Activated CD8-positive, alpha-beta T cell treated with anti-CD3 and anti-CD28 coated beads for 36 hours (primary cell): ENCODE results near the gene STX2. TPM values are rescaled to one million over a fixed set of nuclear protein-coding genes. Genes with fewer than 3 reads are reported as not detected.
"Not testable (repeated sequence)": the region's sequence is repeated elsewhere in the genome, so short reads cannot be mapped to it uniquely, and the experiment has no call there.

Source experiments
- ATAC-seq: fragments of 200-7000 bp; cut with Tn5 transposase; one replicate; pipeline ENCODE4 v1.10.0; 2021; ENCODE audit warnings: mild to moderate bottlenecking, moderate library complexity
- CTCF ChIA-PET: fragments of 350-600 bp; sonication (Branson Sonifier 250); formaldehyde crosslinking; loops from one replicate; lab custom pipeline; 2021; ENCODE audit warnings: antibody characterized with exemption; lab: Charles Lee
- POLR2A ChIA-PET: fragments of 350-600 bp; sonication (Branson Sonifier 250); formaldehyde crosslinking; loops from one replicate; lab custom pipeline; 2021; ENCODE audit warnings: antibody characterized with exemption; lab: Charles Lee
- DNase-seq: peaks from one replicate; pipeline ENCODE4 v3.0.0-alpha.2; 2020
- H3K27ac Mint-ChIP-seq: one replicate; pipeline ENCODE4 v1.8.0; 2021; ENCODE audit warnings: mild to moderate bottlenecking, mixed read lengths
- H3K27me3 Mint-ChIP-seq: one replicate; pipeline ENCODE4 v1.8.0; 2021; ENCODE audit warnings: mixed read lengths
- H3K36me3 Mint-ChIP-seq: one replicate; pipeline ENCODE4 v1.8.0; 2021; ENCODE audit warnings: low read depth, mixed read lengths
- H3K4me1 Mint-ChIP-seq: one replicate; pipeline ENCODE4 v1.8.0; 2021; ENCODE audit warnings: low read depth, mixed read lengths
- H3K4me3 Mint-ChIP-seq: one replicate; pipeline ENCODE4 v1.8.0; 2021; ENCODE audit warnings: mild to moderate bottlenecking, moderate library complexity, mixed read lengths
- H3K9me3 Mint-ChIP-seq: one replicate; pipeline ENCODE4 v1.8.0; 2021; ENCODE audit warnings: mixed read lengths
- CTCF ChIP-seq: fragments of 200-600 bp; IDR thresholded peaks from one replicate; pipeline ENCODE4 v1.8.0; 2022; ENCODE audit warnings: antibody characterized with exemption, mild to moderate bottlenecking
- intact Hi-C: fragments of 100-400 bp; cut with micrococcal nuclease; formaldehyde crosslinking; loops from one replicate; pipeline ENCODE4 v1.10.0; 2022
- total RNA-seq, 2 experiments: library from RNA; stranded (reverse); gene quantifications; one replicate each; pipeline ENCODE4 v1.2.3, GENCODE V29; 2021

Gene STX2
- total RNA-seq, 2 experiments from 2014 or later: 11.8 to 12.4 TPM

- Mint-ChIP-seq H3K36me3 (peaks cover 35% of the 10 kb centered on the region), H3K9me3 (peaks cover 8% of the 10 kb centered on the region), H3K27ac (no peak overlapping the region), H3K4me1 (no peaks in the 10 kb centered on the region), H3K27me3 (no peaks in the 10 kb centered on the region), H3K4me3 (no peak overlapping the region)
- no peak for ATAC-seq
- ChIA-PET CTCF (no interaction called here), POLR2A (no interaction called here)
- intact Hi-C loops: no loop called here
- no peak for TF ChIP-seq CTCF
- DNase-seq: no peak
Observed at GRCh38 chr12:130787445-130788410, 51.3 kb downstream of the STX2 start.

GRCh38 chr12:130787041-130787440 is 52.0 kb downstream of the STX2 start:
- H3K27me3 Mint-ChIP-seq: no peaks in the 10 kb centered on the region
- no peak for TF ChIP-seq CTCF
- no peak overlapping the region for H3K4me3 Mint-ChIP-seq
- no peak for ATAC-seq
- intact Hi-C loops: no loop called here
- H3K36me3 Mint-ChIP-seq: peaks cover 34% of the 10 kb centered on the region
- H3K9me3 Mint-ChIP-seq: peaks cover 8% of the 10 kb centered on the region
- H3K4me1 Mint-ChIP-seq: no peaks in the 10 kb centered on the region
- CTCF ChIA-PET: no interaction called here
- DNase-seq: no peak
- H3K27ac Mint-ChIP-seq: no peak overlapping the region
- POLR2A ChIA-PET: no interaction called here

- POLR2A ChIA-PET: no interaction called here
- CTCF ChIA-PET: interaction anchor here (1.5 kb wide), 1 partner anchor 12 kb away, joined by 3 read pairs; no protein-coding TSS in a partner anchor
Observed at GRCh38 chr12:130783110-130783715, 55.8 kb downstream of the STX2 start.

GRCh38 chr12:130782245-130782644 is 56.8 kb downstream of the STX2 start:
- ATAC-seq, H3K27ac Mint-ChIP-seq, H3K4me3 Mint-ChIP-seq, DNase-seq, POLR2A ChIA-PET, H3K9me3 Mint-ChIP-seq, intact Hi-C loops, H3K27me3 Mint-ChIP-seq, CTCF ChIA-PET, H3K4me1 Mint-ChIP-seq: not testable (repeated sequence)
- peaks cover 25% of the 10 kb centered on the region for H3K36me3 Mint-ChIP-seq

More at GRCh38 chr12:130783110-130783715, 55.8 kb downstream of the STX2 start:
- Mint-ChIP-seq H3K27me3 (peaks cover 2% of the 10 kb centered on the region), H3K4me1 (no peaks in the 10 kb centered on the region), H3K36me3 (peaks cover 29% of the 10 kb centered on the region), H3K9me3 (peaks cover 8% of the 10 kb centered on the region), H3K4me3 (no peak overlapping the region), H3K27ac (no peak overlapping the region)
- ATAC-seq: no peak
- no peak for TF ChIP-seq CTCF
- intact Hi-C loops: no loop called here
- DNase-seq: no peak

GRCh38 chr12:130780880-130781575 is 58.0 kb downstream of the STX2 start:
- POLR2A ChIA-PET: no interaction called here
- Mint-ChIP-seq H3K9me3 (peaks cover 6% of the 10 kb centered on the region), H3K4me1 (peaks cover 5% of the 10 kb centered on the region), H3K36me3 (peaks cover 20% of the 10 kb centered on the region), H3K4me3 (no peak overlapping the region), H3K27ac (no peak overlapping the region), H3K27me3 (peaks cover 5% of the 10 kb centered on the region)
- intact Hi-C loops: no loop called here
- no peak for TF ChIP-seq CTCF
- ATAC-seq (no peak), DNase-seq (no peak)
- CTCF ChIA-PET: interaction anchor here (1.5 kb wide), 1 partner anchor 33 kb away, joined by 6 read pairs; no protein-coding TSS in a partner anchor
